ENCODE data around the gene PRAMEF7.
"Not testable (repeated sequence)": the region's sequence is repeated elsewhere in the genome, so short reads cannot be mapped to it uniquely, and the experiment has no call there.

- not testable (repeated sequence) for TF ChIP-seq CTCF, POLR2A (IDR thresholded peaks at IDR 0.05)
Observed at GRCh38 chr1:12899186-12899585, 17.2 kb upstream of the PRAMEF7 start.
